ENCODE measurements around the gene PLEKHB2. TPM values are rescaled to one million over a fixed set of nuclear protein-coding genes. Genes with fewer than 3 reads are reported as not detected.

The PLEKHB2 gene
- total RNA-seq, 1 experiment from 2014 or later = 57.6 TPM

DNA sequence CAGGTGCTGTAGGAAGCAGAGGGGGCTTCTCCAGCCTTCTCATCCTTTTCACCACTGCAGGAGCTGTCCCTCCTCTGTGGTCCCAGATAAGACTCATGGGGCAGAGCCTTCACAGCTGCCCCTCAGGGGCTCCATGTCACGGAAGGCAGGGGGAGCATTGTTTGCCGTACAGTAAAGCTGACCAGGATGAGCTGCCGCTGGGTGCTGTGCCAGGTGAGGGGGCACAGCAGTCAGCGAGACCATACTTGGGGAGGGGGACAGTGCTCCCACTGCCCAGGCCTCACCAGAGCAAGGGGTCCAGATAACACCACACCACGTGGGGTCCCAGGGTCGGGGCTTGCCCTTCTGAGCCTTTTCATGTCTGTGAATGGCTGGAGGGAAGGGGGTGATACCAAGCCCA, 46.3 kb downstream of the PLEKHB2 start:
- Mint-ChIP-seq H3K36me3 (ENCODE audit: insufficient read depth, unreplicated experiment) (peaks cover 42% of the 10 kb centered on the region), H3K4me3 (ENCODE audit: unreplicated experiment) (no peak overlapping the region), H3K9me3 (ENCODE audit: unreplicated experiment) (no peaks in the 10 kb centered on the region), H3K4me1 (ENCODE audit: insufficient read depth, unreplicated experiment) (no peaks in the 10 kb centered on the region), H3K27me3 (ENCODE audit: insufficient read depth, unreplicated experiment) (no peaks in the 10 kb centered on the region), H3K27ac (ENCODE audit: low read depth, unreplicated experiment) (no peak overlapping the region)
- POLR2A ChIA-PET = no interaction called here
- no peak for DNase-seq (ENCODE audit: unreplicated experiment)
- intact Hi-C loops (cut with micrococcal nuclease) = loop anchor here (10.0 kb wide), 1 partner anchor 343 kb away; the partner anchor contains the start of gene MZT2A
- TF ChIP-seq, protein P1, sequence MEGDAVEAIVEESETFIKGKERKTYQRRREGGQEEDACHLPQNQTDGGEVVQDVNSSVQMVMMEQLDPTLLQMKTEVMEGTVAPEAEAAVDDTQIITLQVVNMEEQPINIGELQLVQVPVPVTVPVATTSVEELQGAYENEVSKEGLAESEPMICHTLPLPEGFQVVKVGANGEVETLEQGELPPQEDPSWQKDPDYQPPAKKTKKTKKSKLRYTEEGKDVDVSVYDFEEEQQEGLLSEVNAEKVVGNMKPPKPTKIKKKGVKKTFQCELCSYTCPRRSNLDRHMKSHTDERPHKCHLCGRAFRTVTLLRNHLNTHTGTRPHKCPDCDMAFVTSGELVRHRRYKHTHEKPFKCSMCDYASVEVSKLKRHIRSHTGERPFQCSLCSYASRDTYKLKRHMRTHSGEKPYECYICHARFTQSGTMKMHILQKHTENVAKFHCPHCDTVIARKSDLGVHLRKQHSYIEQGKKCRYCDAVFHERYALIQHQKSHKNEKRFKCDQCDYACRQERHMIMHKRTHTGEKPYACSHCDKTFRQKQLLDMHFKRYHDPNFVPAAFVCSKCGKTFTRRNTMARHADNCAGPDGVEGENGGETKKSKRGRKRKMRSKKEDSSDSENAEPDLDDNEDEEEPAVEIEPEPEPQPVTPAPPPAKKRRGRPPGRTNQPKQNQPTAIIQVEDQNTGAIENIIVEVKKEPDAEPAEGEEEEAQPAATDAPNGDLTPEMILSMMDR (IDR thresholded peaks at IDR 0.05; ENCODE audit: unreplicated experiment) = no peak
- BruUV-seq (replicated peaks) = no TSS peak
- CTCF ChIA-PET = interaction anchor here (1.0 kb wide), 1 partner anchor 26 kb away, joined by 5 read pairs; no protein-coding TSS in a partner anchor

DNA sequence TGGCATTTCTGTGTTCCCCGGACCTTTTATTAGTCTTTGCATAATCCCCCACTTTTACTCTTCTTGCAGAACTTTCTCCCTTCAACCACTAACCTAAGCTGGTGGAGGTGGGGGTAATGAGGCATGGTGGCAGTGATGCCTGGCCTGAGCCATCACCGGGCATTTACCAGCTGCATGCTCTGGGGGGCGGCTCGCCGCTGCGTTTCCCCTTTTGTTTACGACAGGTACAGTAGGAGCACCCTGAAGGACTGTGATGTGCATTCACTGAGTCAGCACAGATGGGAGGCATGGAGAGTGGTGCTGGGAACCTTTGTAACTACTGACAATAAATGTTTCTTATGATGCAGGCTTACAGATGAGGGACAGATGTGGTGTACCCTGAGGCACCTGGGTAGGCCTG, 46.9 kb downstream of the PLEKHB2 start:
- no peaks in the 10 kb centered on the region for H3K27me3 Mint-ChIP-seq (ENCODE audit: insufficient read depth, unreplicated experiment)
- no peak overlapping the region for H3K4me3 Mint-ChIP-seq (ENCODE audit: unreplicated experiment)
- no peak overlapping the region for H3K27ac Mint-ChIP-seq (ENCODE audit: low read depth, unreplicated experiment)
- no peaks in the 10 kb centered on the region for H3K4me1 Mint-ChIP-seq (ENCODE audit: insufficient read depth, unreplicated experiment)
- H3K9me3 Mint-ChIP-seq (ENCODE audit: unreplicated experiment) = no peaks in the 10 kb centered on the region
- CTCF ChIA-PET = interaction anchor here (1.0 to 6.3 kb wide), 4 partner anchors 13 to 520 kb away, joined by 4 to 41 read pairs (median 12); no protein-coding TSS in a partner anchor
- POLR2A ChIA-PET = no interaction called here
- TF ChIP-seq, protein P1 (IDR thresholded peaks at IDR 0.05; ENCODE audit: unreplicated experiment) = no peak
- intact Hi-C loops (cut with micrococcal nuclease) = loop anchor here (10.0 kb wide), 1 partner anchor 343 kb away; the partner anchor contains the start of gene MZT2A
- BruUV-seq (replicated peaks) = no TSS peak
- no peak for DNase-seq (ENCODE audit: unreplicated experiment)
- peaks cover 38% of the 10 kb centered on the region for H3K36me3 Mint-ChIP-seq (ENCODE audit: insufficient read depth, unreplicated experiment)

DNA sequence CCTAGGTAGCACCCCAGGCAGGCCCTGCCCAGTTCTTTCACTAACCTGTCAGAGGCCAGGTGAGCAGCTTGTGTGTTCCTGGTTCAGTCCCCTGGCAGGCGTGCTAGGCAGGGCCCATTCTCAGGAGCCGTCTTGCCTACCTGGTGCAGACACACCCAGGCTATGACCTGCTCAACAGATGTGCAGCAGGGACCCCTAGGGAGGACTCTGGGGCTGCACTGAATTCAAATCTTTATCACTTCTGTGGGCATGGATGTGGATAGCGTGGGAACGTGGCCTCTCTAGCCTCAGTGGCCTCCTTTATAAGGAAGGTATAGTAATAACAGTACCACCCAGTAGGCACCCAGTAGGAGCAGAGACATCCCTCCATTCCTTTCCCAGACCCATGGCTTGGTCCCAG, 48.4 kb downstream of the PLEKHB2 start:
- intact Hi-C loops (cut with micrococcal nuclease) = loop anchor here (10.0 kb wide), 1 partner anchor 341 kb away; the partner anchor contains the start of gene MZT2A
- TF ChIP-seq, protein P1 (IDR thresholded peaks at IDR 0.05; ENCODE audit: unreplicated experiment) = no peak
- no TSS peak for BruUV-seq (replicated peaks)
- ChIA-PET CTCF (interaction anchor here (0.6 to 6.3 kb wide), 18 partner anchors 10 to 537 kb away, joined by 3 to 41 read pairs (median 4); partner anchors contain the start of gene MZT2A), POLR2A (interaction anchor here (1.4 kb wide), 1 partner anchor 519 kb away, joined by 5 read pairs; no protein-coding TSS in a partner anchor)
- Mint-ChIP-seq H3K27me3 (ENCODE audit: insufficient read depth, unreplicated experiment) (peaks cover 12% of the 10 kb centered on the region), H3K4me1 (ENCODE audit: insufficient read depth, unreplicated experiment) (no peaks in the 10 kb centered on the region), H3K9me3 (ENCODE audit: unreplicated experiment) (no peaks in the 10 kb centered on the region), H3K4me3 (ENCODE audit: unreplicated experiment) (no peak overlapping the region), H3K27ac (ENCODE audit: low read depth, unreplicated experiment) (no peak overlapping the region), H3K36me3 (ENCODE audit: insufficient read depth, unreplicated experiment) (peaks cover 25% of the 10 kb centered on the region)
- no peak for DNase-seq (ENCODE audit: unreplicated experiment)

DNA sequence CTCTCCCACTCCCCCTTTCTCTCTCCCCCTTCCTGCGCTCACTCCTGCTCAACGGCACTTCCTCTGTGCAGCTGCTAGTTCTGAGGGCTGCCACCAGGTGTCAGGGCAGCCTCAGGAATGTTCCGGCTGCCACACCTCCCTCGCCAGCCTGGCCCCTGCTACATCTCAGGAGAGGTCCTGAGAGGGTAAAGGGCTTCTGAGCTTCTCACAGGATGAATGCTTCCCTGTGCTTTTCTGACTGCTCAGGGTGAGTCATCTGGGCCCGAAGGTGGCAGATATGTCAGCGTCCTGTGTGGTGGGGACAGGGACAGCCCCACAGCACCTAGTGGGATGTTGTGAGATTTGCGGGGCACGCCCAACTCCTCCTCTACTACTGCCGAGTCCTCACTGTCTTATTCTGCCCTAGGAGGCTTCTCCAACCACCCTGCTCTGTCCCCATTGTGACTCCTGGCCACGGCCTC, 49.0 kb downstream of the PLEKHB2 start:
- intact Hi-C loops (cut with micrococcal nuclease) = loop anchor here (1.0 to 10.0 kb wide), 3 partner anchors 181 to 993 kb away; partner anchors contain the start of gene MZT2A
- peaks cover 21% of the 10 kb centered on the region for H3K36me3 Mint-ChIP-seq (ENCODE audit: insufficient read depth, unreplicated experiment)
- POLR2A ChIA-PET = interaction anchor here (1.4 kb wide), 1 partner anchor 519 kb away, joined by 5 read pairs; no protein-coding TSS in a partner anchor

More for the DNA sequence above, 49.0 kb downstream of the PLEKHB2 start:
- H3K4me1 Mint-ChIP-seq (ENCODE audit: insufficient read depth, unreplicated experiment) = no peaks in the 10 kb centered on the region
- no peak overlapping the region for H3K4me3 Mint-ChIP-seq (ENCODE audit: unreplicated experiment)
- H3K27me3 Mint-ChIP-seq (ENCODE audit: insufficient read depth, unreplicated experiment) = peaks cover 18% of the 10 kb centered on the region
- no peaks in the 10 kb centered on the region for H3K9me3 Mint-ChIP-seq (ENCODE audit: unreplicated experiment)
- CTCF ChIA-PET = interaction anchor here (0.6 to 6.3 kb wide), 19 partner anchors 9 to 1261 kb away, joined by 3 to 41 read pairs (median 4); partner anchors contain the start of gene MZT2A
- no peak overlapping the region for H3K27ac Mint-ChIP-seq (ENCODE audit: low read depth, unreplicated experiment)
- peak; percentile 67 for DNase-seq (ENCODE audit: unreplicated experiment)
- TF ChIP-seq, protein P1 (IDR thresholded peaks at IDR 0.05; ENCODE audit: unreplicated experiment) = peak; percentile 91
- no TSS peak for BruUV-seq (replicated peaks)

All from MCF 10A (cell line).